UCSD-AML1 (cell line): ENCODE measurements around the gene RSAD1.

Source experiments
- DNase-seq: peaks from one replicate; lab custom pipeline; 2025; ENCODE audit not compliant: unreplicated experiment; lab: John Stamatoyannopoulos, UW

The RSAD1 gene

DNA sequence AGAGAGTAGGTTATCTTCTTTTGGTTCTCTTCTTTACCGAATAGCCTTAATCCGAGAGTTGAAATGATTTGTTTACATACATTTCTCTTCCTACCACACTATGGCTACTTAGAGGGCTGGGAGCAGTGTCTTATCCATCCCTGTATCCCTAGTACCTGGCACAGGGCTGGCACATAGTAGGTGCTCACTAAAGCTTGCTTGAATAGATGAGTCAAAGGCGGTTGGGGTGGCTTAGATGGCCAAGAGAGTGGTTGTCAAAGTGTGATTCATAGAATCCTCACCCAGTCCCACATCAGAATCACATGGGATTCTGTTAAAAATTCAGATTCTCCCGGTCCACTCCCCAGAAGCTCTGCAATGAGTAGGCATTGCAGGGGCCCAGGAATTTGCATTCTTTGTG is 21.0 kb upstream of the RSAD1 start:
- DNase-seq: no peak

DNA sequence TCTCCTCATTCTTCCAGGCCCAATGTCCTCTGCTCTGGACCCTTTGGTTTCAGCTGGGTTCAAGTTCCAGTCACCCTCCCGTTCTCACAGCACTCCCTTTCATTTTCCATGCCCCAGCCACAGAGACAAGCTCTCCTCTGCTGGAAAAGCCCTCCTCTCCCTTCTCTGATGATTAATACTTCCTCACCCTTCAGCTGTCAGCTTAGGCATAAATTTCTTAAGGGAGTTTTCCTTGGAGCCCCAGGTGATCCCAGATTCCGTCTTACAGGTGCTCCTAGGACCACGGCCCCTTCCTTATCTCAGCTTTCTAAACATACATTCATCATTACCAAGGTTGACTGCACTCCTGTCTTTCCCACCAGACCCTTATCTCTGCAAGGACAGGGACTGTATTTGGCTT is 20.4 kb upstream of the RSAD1 start:
- no peak for DNase-seq

- DNase-seq: no peak
Measured at GRCh38 chr17:50458701-50459676, 19.7 kb upstream of the RSAD1 start.

- no peak for DNase-seq
Measured at GRCh38 chr17:50459756-50460155, 18.9 kb upstream of the RSAD1 start.

- DNase-seq: no peak
Measured at GRCh38 chr17:50460831-50461526, 17.7 kb upstream of the RSAD1 start.

GRCh38 chr17:50461550-50462132 is 17.0 kb upstream of the RSAD1 start:
- no peak for DNase-seq

DNA sequence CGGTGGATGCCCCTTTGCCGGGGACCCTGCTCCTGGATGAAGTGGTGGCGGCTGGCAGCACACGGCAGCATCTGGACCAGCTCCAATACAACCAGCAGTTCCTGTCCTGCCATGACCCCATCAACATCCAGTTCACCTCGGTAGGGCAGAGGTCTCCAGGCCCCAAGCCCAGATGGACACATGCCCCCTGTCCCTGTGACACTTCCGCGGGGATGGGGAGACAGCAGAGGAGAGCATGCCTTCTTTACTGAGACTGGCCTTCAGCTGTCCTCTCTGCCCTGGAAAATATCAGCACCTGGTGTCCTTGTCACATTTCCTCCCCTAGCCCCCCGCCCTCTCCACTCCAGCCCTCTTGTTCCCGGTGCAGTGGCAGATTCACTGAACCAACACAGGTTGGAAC is 16.2 kb upstream of the RSAD1 start:
- DNase-seq: no peak

DNA sequence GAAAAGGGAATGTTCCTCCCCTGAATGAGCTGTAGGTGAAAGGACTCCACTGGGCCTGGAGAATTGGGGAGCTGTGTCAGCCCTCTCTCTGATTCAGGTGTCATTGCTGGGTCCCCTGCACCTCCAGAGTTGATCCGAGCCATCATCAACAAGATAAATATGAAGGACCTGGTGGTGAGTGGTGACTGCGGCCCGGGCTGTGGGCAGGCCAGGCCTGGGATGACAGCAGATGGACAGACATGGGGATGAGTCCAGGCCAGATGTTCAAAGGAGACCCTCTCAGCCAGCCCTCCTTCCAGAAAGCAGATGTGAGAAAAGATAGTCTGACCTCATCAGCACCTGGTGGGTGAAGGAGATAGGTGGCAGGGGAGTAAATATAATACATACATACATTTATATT is 14.5 kb upstream of the RSAD1 start:
- DNase-seq: no peak

DNA sequence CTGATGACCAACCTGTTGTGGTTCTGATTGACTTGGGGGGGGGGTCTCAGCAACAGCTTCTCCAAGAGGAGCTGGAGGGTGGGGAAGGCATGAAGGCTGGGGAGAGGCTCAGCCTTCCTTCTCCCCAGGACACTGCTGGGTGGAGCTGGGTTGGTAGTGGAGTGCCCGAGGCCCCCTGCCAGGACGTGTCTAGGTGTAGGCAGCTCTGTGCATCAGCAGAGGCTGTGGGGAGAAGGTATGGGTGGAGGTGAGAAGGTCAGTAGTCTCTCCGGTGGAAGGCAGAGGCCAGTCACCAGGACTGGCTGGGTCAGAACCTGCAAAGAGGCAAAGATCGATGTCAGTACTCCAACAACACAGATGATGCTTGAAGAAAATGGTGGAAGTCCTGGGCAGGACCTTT is 13.9 kb upstream of the RSAD1 start:
- DNase-seq: no peak

GRCh38 chr17:50465171-50465570 is 13.5 kb upstream of the RSAD1 start:
- DNase-seq: no peak

DNA sequence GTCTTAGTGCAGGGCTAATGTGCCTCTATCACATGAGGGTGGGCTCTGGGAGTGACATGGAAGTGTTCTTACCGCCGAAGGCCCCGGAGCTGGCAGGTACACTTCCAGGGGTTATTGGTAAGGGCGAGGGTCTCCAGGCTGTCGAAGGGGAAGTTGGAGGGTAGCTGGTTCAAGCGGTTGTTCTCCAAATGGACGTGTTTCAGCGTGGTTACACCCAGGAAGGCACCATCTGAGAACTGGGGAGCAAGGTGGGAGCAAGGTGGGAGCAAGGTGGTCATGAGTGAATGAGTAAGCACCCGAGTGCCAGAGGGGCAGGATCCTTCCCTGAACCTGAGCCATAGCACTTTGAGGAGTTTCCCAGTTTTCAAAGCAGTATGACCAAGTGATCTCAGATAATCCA is 13.0 kb upstream of the RSAD1 start:
- no peak for DNase-seq

- no peak for DNase-seq
Measured at GRCh38 chr17:50466371-50467113, 12.1 kb upstream of the RSAD1 start.

- no peak for DNase-seq
Measured at GRCh38 chr17:50467114-50467854, 11.4 kb upstream of the RSAD1 start.

DNA sequence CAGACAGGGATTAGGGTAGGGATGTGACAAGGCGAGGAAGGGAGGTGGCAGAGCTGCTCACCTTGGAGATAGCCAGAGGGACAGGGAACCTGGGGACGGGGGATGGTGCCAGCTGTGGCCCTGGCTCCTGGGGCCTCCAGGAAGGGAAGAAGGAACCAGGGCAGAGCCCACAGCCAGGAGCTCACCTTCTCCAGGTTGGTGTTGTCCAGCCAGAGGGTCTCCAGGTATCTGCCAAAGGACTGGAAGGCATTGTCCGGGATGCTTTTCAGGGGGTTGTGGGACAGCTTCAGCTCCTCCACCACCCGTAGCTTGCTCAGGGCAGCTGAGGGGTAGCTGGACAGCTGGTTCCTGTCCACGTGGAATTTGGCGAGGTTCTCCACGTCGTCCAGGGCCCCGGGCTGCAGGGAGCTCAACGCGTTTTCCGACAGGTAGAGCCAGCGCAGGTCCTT is 10.8 kb upstream of the RSAD1 start:
- no peak for DNase-seq

- DNase-seq: no peak
Measured at GRCh38 chr17:50468304-50469207, 10.1 kb upstream of the RSAD1 start, which contains the start of gene CHAD. Gene CHAD, minus strand, starts transcription at chr17:50468880. Its CDS starts 67 bp downstream, at chr17:50468813.

- DNase-seq: no peak
Measured at GRCh38 chr17:50469208-50469605, 9.5 kb upstream of the RSAD1 start.

DNA sequence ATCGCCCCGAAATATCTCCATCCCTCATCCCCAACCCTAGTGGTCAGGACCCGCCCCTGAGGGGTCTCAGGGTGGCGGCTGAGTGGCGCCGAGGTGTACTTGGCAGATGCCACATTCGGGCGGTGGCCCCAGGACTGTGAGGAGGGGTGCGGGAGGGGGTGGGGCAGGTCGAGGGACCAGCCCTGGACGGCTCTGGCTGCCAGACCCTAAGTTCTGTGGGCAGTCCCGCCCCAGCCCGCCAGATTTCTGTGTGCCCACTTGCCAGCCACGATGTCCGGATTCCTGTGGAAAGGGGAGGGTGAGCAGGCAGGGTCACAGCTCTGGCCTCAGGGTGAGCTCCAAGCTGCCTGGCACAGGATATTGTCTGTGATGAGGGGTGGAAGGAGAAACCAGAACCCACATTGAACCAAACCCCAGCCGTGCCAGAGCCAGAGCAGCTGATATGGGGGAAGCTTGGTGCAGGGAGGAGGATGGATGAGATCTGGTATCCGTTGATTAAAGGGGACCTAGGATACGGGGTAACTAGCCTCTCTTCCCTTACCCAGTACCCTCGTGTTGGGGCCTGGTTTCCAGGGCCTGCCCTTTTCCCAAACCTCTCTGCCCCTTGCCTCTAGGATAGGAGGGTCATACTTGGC is 8.9 kb upstream of the RSAD1 start:
- DNase-seq: no peak

- no peak for DNase-seq
Measured at GRCh38 chr17:50470426-50470825, 8.2 kb upstream of the RSAD1 start.
